NAMALWA (cell line): ENCODE results near the gene PCED1B.

Source experiments
- DNase-seq: peaks from one replicate; pipeline ENCODE4 v3.0.0-alpha.2; 2015; ENCODE audit warnings: low spot score

Gene PCED1B

GRCh38 chr12:47235258-47236040 lies 156.0 kb downstream of the PCED1B start:
- DNase-seq = no peak

DNA sequence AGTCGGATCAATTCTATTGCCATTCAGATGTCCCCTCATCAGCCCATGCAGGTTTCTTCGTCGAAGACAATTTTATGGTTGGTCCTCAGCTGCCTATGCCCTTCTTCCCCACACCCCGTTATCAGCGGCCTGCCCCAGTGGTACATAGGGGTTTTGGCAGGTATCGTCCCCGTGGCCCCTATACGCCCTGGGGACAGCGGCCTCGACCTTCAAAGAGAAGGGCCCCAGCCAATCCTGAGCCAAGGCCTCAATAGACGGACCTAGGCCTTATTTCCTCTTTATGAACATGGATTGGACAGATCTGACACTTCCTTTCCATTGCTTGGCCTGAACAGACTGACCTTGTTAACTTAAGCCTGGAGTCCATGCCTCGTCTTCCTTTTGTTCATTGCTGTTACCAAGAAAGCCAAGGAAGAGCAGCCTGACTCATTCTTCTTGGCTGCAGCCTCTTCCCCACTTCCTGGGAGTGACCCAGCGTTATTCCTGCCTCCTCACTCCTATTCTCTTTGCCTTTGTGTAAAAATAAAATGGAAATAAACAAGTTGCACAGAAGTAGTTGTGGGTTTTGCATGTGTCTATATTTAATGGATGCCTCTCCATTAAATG lies 156.8 kb downstream of the PCED1B start:
- no peak for DNase-seq

DNA sequence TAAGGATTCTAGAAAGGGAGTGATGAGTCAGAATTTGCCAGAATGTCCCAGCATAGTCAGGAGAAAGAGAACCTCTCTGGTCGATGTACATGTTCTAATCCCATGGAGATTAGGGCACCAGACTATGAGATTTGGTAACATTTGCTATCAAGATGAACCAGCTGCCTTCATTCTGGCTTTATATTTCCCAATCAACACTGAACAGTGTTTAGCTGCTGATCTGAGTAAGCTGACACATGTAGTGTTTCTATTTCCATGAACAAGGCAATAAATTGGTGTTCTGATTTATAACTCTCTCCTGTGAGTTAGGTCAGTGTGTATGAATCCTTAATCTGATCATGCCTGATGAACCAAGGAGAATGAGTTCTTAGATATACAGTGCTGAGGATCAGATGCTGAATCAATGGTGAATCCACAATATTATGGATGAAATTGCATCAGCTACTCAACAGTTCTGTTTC lies 158.4 kb downstream of the PCED1B start:
- no peak for DNase-seq

- no peak for DNase-seq
Measured at GRCh38 chr12:47238669-47239114, 159.3 kb downstream of the PCED1B start.

GRCh38 chr12:47242426-47242825 lies 163.0 kb downstream of the PCED1B start:
- no peak for DNase-seq

DNA sequence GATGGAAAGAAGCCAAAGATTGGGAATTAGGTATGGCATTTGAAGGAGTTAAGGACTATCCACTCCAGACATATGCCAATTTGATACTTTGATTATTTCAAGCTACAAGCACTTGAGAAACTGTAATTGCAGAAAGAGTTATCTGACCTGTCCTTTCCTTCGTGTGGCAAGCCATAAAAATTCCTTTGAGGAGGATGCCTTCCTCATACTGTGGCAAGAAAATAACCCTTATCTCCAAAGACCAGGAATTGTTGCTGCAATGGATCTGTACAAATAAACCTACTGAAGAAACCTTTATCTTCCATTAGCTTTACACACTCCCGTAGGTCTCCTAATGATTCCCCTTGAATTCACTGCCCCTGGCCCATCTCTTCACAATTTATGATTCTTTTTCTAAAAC lies 165.4 kb downstream of the PCED1B start:
- DNase-seq = no peak

DNA sequence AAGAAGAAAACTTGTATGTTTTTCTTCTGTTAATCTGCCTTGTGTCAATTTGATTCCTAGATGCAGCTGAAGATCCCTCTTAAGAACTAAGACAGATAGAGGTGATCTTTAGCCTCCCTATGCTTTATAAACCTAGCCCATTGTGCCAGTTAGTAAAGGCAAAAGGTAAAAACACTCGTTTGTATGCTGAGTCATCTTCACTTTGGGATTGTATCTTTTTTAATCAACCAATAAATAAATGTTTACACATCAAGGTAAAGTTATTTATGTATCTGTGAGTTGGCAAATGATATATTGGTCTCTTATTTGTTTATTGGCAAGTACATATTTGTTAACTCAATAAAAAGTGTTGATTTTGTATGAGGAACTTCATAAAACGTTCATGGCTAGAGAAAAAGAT lies 166.2 kb downstream of the PCED1B start:
- no peak for DNase-seq

GRCh38 chr12:47247418-47247817 lies 168.0 kb downstream of the PCED1B start:
- DNase-seq = no peak

DNA sequence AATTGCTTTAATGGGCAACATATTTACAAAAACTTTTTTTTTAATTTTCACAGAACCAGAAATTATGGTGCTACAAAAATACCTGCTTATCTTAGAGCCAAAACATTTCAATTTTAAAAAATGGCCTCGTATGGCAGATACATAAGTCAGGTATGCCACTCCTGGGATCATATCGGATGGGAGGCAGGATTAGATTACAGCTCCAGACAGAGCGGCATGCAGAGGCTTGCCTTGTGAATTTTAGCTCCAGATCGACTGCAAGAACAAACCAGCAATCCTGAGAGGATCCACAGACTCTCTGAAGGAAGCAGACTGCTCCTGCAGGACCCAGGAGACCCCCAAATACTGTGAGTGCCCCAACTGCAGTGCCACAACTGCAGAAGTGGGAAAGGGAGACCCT lies 169.7 kb downstream of the PCED1B start:
- no peak for DNase-seq

DNA sequence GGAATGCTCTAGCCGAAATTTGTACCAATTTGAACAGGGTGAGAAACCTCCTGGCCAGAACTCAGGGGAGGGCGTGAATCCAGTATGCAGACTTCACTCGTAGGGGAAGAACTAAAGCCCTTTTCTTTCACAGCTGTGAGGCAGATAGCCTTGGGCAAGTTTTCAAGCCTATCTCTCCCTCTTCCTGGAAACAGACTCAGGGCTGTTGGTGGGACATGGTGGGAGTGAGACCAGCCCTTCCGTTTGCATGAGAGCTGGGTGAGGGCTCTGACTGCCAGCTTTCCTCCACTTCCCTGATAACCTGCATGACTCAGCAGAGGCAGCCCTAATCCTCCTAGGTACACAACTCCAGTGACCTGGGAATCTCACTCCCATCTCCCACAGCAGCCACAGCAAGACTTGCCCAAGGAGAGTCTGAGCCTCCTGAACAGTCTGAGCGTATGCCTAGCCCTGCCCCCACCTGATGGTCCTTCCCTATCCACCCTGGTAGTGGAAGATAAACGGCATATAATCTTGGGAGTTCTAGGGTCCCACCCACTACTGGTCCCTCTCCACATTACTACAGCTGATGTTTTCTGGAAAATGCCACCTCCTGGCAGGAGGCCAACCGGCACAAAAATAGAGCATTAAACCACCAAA lies 170.4 kb downstream of the PCED1B start:
- DNase-seq = no peak

- no peak for DNase-seq
Measured at GRCh38 chr12:47251919-47252318, 172.5 kb downstream of the PCED1B start.

DNA sequence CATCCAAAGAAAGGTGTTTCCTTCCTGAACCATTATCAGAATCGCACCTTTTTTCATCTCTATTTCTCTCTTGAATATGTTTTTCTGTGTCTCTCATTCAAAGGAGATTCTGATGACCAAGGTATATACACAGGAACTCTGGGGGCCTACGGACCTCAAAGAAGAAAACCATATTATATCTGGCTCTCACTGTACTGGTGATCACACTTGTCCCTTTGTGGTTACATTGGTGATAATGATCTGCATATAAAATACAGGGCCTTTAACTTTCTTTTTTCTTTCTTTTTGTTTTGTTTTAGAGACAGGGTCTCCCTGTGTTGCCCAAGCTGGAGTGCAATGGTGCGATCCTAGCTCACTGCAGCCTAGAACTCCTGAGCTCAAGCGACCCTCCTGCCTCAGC lies 185.5 kb downstream of the PCED1B start:
- no peak for DNase-seq

GRCh38 chr12:47265391-47265790 lies 186.0 kb downstream of the PCED1B start:
- no peak for DNase-seq

GRCh38 chr12:47267571-47267970 lies 188.2 kb downstream of the PCED1B start:
- no peak for DNase-seq

- DNase-seq = no peak
Measured at GRCh38 chr12:47268501-47269454, 189.4 kb downstream of the PCED1B start.

DNA sequence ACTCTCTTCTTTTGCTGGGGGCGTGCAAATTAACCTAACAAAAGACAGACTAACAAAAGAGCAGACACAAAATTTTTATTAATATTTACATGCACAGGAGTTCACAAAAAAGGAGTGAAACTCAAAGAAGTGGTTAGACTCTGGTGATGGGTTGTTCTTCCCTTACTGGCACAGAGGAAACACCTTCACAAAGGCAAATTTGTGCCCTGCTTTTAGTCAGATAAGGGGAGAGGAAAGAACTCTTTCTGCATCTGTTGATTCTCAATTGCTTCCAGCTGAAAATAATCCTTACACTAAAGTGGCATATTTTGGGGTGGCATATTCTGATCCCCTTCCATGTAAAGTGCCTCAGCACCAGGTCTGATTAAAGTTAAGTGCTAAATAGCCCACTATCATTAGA lies 190.5 kb downstream of the PCED1B start:
- no peak for DNase-seq

DNA sequence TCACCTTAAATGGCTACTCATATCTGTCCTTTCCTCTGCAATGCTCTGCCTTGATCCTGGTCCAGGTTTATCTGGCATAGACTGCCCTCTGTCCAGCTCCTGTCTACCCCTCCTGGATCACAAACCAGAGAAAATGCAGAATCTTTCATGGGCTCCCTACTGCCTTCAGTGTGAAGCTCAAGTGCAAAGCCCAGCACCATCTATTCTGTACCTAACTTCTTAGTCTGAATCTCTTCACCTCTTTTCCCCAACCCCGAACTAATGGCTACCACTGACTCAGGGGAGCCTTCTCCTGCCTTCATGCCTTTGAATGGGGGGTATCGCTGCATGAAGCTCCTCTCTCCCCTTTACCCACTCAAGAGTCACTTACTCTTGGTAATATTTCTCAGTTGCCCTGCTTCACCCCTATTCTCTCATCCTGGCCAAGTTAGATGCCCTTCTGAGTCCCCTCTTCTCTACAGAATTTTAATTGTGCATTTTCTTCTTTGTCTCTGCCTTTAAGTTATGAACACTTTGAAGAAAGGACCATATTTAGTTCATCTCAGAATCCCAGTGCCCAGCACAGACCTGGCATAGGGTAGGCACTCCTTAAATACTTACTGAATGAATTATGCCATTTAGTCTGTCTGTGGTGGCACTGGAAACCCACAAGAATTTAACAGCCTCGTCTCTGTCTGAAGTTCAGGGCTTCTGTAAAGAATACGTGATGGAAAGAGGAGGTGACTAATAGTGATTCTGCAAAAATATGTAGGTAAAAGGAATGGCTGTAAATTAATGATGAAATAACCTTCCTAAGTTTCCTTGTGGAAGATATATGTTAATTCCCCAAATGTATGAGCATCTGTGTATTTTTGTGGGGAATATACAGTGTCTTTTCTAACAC lies 191.6 kb downstream of the PCED1B start:
- no peak for DNase-seq

DNA sequence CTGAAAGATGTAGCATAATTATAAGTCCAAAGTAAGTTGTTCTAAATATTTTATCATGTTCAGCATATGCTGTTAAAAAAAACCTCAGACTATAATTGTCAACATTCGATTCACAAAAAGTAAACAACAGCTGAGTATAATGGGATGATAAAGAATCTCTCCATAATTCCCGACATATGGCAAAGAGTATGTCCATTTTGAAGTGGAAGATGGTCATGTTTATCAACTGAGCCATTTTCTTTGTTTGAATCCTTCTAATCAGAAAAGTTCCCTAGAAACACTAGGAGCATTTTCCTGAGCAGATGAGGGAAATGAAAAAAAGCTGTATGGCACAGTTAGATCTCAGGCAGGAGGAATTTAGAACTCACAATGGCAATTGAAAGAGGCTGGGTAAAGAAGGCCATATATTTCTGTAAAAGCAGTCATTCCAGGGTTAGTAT lies 192.4 kb downstream of the PCED1B start:
- DNase-seq = no peak

DNA sequence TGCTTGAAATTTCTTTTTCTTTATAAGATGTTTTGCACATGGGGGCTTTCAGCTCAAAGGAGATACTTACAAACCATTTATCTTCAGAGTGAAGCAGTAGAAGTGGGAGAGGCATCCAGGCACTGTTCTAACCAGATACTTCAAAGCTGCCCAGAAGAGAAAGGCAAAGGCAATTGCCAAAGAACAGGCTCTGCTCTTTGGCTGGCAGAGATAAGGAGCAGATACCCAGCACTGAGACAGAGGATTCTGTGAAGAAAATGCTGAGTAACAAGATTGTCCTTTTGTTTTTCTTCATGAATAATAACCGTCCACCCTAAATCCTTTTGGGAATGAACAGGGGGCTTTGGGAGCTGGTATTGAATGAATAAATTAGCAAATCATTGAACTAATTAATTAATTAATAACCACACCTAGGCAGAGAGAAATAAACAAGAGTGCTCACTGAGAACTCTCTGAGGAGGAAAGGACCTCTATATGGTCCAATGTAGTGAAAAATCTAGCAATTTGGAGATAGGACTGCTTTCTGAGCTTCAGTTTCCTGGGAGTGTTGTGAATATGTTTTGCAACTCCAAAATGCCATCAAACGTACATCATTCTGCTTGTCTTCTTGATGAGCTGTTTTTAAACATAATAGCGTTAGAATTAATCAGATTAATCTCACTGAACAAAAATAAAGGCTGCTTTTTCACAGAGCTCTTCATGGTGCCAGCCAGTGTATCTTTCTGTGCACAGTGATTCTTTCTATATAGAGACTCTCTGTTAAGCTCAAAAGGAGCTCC lies 193.2 kb downstream of the PCED1B start:
- DNase-seq = no peak

- DNase-seq = no peak
Measured at GRCh38 chr12:47273191-47273626, 193.8 kb downstream of the PCED1B start.
